ENCODE results near the gene IFNL3. TPM values are rescaled to one million over a fixed set of nuclear protein-coding genes. Genes with fewer than 3 reads are reported as not detected.
"Not testable (repeated sequence)": the region's sequence is repeated elsewhere in the genome, so short reads cannot be mapped to it uniquely, and the experiment has no call there.

Gene IFNL3
- total RNA-seq, 4 donors from 2014 or later: not detected

DNA sequence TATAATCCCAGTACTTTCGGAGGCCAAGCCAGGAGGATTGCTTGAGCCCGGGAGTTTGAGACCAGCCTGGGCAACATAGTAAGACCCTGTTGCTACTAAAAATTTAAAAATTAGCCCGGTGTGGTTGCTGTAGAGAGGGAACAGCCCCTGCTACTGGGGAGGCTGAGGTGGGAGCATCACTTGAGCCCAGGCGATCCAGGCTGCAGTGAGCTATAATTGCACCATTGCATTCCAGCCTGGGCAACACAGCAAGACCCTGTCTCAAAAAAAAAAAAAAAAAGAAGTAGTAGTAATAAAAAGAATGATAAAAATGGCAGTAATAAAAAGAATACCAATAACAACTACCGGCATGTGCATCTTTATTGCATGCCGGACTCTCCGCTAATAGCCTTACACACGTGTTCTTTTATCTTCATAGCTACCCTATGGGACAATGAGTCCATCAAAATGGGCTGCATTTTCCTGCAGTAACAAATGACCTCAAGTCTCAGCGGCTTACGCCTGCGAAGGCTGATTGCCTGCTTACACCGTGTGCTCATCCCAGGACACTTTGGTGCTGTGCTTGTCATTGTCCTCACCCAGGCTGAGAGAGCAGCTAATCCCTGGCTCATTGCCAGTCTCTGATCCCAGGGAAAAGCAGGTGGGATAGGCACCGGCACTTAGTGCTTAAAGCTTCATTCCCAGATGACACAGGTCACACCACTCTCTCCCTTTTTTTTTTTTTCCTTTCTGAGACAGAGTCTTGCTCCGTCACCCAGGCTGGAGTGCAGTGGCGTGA lies 26.4 kb downstream of the IFNL3 start:
- no peaks in the 10 kb centered on the region for H3K27me3 ChIP-seq

DNA sequence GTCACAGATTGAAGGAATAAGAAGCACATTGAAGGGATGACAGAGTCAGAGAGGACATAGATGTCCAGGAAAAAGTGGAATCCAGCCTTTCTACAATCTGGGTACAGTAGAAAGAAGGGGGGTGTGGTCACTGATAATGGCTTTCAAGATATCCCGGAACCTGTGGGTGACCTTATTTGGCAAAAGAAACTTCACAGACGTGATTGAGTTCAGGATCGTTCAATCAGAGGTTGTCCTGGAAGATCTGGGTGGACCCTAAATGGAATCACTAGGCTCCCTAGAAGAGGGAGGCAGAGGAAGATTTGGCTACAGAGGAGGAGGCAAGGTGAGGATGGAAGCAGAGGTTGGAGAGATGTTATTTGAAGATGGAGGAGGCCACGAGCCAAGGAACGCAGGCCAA lies 27.7 kb downstream of the IFNL3 start:
- 86 to 87% methylated on average over 5 of the region's 5 CpGs for WGBS, 2 donors
- no peak for DNase-seq
- Histone ChIP-seq H3K27ac (no peak overlapping the region), H3K27me3 (no peaks in the 10 kb centered on the region), H3K9me3 (no peaks in the 10 kb centered on the region), H3K4me1 (no peaks in the 10 kb centered on the region), H3K36me3 (no peaks in the 10 kb centered on the region), H3K4me3 (replicated peaks in 1 of 3) (no peak overlapping the region)
- intact Hi-C loops (cut with DNase I): no loop called here
- TF ChIP-seq CTCF (IDR thresholded peaks at IDR 0.05) (no peak), POLR2A (IDR thresholded peaks at IDR 0.05) (no peak)

More for the DNA sequence above, 26.4 kb downstream of the IFNL3 start:
- Histone ChIP-seq H3K36me3 (no peaks in the 10 kb centered on the region), H3K9me3 (no peaks in the 10 kb centered on the region), H3K4me1 (no peaks in the 10 kb centered on the region), H3K4me3 (replicated peaks in 1 of 3) (no peak overlapping the region), H3K27ac (no peak overlapping the region)
- intact Hi-C loops (cut with DNase I): no loop called here
- no peak for TF ChIP-seq POLR2A (IDR thresholded peaks at IDR 0.05)
- no peak for TF ChIP-seq CTCF (IDR thresholded peaks at IDR 0.05)
- no peak for DNase-seq
- WGBS, 2 donors: 84 to 86% methylated on average over 15 of the region's 15 CpGs

DNA sequence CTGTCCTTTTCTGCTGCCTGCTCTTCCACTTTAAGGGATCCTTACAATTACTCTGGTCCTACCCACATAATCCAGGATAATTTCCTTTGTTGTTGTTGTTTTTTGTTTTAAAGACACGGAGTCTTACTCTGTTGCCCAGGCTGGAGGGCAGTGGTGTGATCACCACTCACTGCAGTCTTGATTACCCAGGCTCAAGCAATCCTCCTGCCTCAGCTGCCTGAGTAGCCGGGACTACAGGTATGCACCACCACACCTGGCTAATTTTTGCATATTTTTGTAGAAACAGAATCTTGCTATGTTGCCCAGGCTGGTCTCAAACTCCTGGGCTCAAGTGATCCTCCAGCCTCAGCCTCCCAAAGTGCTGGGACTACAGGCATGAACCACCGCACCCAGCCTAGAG lies 29.5 kb downstream of the IFNL3 start:
- H3K4me3 ChIP-seq (replicated peaks in 1 of 3); intact Hi-C loops (cut with DNase I); DNase-seq; H3K9me3 ChIP-seq; H3K27me3 ChIP-seq; H3K27ac ChIP-seq; H3K36me3 ChIP-seq; H3K4me1 ChIP-seq: not testable (repeated sequence)
- WGBS, 2 donors: 87% methylated on average over 3 of the region's 3 CpGs

DNA sequence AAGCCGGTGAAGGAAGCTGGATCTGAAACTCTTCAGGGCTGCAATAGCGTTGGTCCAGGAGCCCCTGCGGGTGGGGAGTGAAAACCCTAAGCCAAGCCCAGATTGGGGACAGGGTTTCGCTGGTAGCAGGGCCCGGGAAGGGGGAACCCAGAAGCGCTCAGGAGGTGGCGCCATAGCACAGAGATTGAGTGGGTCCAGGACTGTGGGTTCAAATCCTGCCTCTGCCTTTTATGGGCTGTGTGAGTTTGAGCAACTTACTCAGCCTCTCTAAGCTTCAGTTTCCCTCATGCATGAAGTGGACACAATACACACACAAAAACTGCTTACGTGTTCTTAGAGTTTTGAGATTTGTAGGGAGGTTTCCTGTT lies 32.4 kb downstream of the IFNL3 start:
- no peaks in the 10 kb centered on the region for H3K4me1 ChIP-seq
- intact Hi-C loops (cut with DNase I): no loop called here
- TF ChIP-seq CTCF (IDR thresholded peaks at IDR 0.05) (no peak), POLR2A (IDR thresholded peaks at IDR 0.05) (no peak)
- no peak overlapping the region for H3K27ac ChIP-seq
- H3K27me3 ChIP-seq: no peaks in the 10 kb centered on the region
- no peaks in the 10 kb centered on the region for H3K36me3 ChIP-seq
- H3K9me3 ChIP-seq: no peaks in the 10 kb centered on the region
- WGBS, 2 donors: 20% methylated on average over 8 of the region's 8 CpGs
- no peak for DNase-seq
- no peak overlapping the region for H3K4me3 ChIP-seq (replicated peaks in 1 of 3)

DNA sequence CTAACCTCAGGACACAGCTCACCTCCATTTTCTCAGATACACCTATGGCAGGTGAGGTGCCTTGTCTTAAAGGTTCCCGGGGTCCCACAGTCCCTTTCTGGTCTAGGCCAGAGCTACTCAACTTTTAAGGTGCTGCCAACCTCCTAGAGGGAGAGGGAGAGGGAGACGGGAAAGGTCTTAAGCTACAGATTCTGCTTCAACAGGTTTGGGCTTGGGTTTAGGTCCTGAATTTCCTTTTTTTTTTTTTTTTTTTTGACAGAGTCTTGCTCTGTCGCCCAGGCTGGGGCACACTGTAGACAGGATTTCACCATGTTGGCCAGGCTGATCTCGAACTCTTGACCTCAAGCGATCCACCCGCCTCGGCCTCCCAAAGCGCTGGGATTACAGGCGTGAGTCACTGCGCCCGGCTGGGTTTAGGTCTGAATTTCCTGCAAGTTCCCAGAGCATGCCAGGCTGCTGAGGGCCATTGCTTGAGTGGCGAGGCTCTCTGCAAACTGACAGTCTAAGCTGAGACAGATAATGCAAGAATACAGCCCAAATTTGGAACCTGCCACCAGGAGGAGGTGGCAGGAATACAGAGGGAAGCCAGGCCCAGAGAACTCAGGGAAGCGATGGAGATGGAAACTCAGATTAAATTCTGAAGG lies 33.0 kb downstream of the IFNL3 start:
- TF ChIP-seq POLR2A (IDR thresholded peaks at IDR 0.05): no peak
- TF ChIP-seq CTCF (IDR thresholded peaks at IDR 0.05): no peak

More for the DNA sequence above, 33.0 kb downstream of the IFNL3 start:
- Histone ChIP-seq H3K9me3 (no peaks in the 10 kb centered on the region), H3K4me3 (replicated peaks in 1 of 3) (no peak overlapping the region), H3K27me3 (no peaks in the 10 kb centered on the region), H3K36me3 (no peaks in the 10 kb centered on the region), H3K4me1 (no peaks in the 10 kb centered on the region), H3K27ac (no peak overlapping the region)
- DNase-seq: no peak
- intact Hi-C loops (cut with DNase I): no loop called here
- WGBS, 2 donors: 70 to 80% methylated on average over 13 of the region's 13 CpGs
